ENCODE data around the gene CENPN. TPM values are rescaled to one million over a fixed set of nuclear protein-coding genes. Genes with fewer than 3 reads are reported as not detected.
A peak's percentile ranks its signal among the peaks of the same experiment; 100 is the strongest.

The CENPN gene
- total RNA-seq, 1 donor from 2014 or later: 7.0 TPM

DNA sequence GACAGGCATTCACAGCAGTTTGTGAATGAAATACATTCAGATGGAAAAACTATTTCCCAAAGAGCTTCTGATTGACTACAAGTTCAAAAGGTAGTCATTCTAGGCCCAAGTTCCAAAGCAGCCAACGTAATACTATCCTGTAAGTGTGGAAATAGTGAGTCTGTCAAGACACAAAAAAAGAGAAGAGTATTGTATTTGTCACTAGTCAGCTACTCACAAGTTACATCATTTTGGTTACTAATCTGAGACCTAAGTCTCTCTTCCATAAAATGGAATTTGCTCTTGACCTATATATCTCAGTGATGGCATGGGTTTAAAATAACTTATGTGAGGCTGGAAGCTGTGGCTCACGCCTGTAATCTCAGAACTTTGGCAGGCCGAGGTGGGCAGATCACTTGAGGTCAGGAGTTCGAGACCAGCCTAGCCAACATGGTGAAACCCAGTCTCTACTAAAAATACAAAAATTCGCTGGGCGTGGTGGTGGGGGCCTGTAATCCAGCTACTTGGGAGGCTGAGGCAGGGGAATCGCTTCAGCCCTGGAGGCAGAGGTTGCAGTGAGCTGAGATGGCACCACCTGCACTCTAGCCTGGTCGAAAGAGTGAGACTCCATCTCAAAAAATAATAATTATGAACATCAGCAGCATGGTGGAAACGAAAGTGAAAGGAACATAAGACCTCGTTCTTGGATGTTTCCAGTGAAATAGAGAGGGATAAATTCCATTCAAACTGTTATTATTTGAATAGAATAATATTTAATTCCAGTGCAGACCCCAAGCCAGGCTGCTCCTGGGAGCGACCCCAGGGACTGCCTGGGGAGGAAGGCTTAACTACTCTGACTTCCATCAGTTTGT lies 3.2 kb upstream of the CENPN start:
- no peaks in the 10 kb centered on the region for H3K36me3 ChIP-seq (ENCODE audit: control insufficient read depth, insufficient read depth, low read length)
- no peak for DNase-seq (ENCODE audit: low read depth)
- no peaks in the 10 kb centered on the region for H3K27me3 ChIP-seq (ENCODE audit: control insufficient read depth, insufficient read depth, low read length)
- TF ChIP-seq, protein P1, sequence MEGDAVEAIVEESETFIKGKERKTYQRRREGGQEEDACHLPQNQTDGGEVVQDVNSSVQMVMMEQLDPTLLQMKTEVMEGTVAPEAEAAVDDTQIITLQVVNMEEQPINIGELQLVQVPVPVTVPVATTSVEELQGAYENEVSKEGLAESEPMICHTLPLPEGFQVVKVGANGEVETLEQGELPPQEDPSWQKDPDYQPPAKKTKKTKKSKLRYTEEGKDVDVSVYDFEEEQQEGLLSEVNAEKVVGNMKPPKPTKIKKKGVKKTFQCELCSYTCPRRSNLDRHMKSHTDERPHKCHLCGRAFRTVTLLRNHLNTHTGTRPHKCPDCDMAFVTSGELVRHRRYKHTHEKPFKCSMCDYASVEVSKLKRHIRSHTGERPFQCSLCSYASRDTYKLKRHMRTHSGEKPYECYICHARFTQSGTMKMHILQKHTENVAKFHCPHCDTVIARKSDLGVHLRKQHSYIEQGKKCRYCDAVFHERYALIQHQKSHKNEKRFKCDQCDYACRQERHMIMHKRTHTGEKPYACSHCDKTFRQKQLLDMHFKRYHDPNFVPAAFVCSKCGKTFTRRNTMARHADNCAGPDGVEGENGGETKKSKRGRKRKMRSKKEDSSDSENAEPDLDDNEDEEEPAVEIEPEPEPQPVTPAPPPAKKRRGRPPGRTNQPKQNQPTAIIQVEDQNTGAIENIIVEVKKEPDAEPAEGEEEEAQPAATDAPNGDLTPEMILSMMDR (IDR thresholded peaks at IDR 0.05; ENCODE audit: insufficient read depth, low read length, poor library complexity, severe bottlenecking): no peak
- no peak overlapping the region for H3K4me3 ChIP-seq (ENCODE audit: low read depth, low read length)

DNA sequence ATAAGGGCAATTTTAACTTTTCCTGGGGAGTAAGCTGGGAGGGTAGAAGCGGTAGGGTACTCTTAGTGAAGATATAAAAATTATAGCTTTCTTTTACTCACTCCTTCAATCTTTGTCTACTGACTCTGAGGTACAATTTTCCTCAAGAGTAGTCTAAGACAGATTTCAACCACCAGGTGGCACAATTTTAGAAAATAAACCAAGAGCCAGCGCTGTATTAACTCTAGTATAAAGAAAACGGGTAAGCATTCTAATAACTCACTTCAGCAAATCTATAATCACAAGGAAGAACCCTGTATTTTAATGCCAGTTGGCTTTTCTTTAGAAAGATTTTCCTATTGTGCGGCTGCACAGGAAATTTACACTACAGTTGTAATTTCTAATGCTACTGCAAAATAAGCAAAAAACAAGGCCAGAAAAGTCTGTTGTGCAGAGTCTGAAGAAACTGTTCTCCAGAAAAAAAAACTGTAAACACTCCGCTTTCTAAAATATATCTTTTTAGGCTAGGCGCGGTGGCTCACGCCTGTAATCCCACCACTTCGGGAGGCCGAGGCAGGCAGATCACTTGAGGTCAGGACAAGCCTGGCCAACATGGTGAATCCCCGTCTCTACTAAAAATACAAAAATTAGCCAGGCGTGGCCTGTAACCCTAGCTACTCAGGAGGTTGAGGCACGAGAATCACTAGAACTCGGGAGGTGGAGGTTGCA lies 2.2 kb upstream of the CENPN start:
- TF ChIP-seq, protein P1 (IDR thresholded peaks at IDR 0.05; ENCODE audit: insufficient read depth, low read length, poor library complexity, severe bottlenecking): peak; percentile 59

DNA sequence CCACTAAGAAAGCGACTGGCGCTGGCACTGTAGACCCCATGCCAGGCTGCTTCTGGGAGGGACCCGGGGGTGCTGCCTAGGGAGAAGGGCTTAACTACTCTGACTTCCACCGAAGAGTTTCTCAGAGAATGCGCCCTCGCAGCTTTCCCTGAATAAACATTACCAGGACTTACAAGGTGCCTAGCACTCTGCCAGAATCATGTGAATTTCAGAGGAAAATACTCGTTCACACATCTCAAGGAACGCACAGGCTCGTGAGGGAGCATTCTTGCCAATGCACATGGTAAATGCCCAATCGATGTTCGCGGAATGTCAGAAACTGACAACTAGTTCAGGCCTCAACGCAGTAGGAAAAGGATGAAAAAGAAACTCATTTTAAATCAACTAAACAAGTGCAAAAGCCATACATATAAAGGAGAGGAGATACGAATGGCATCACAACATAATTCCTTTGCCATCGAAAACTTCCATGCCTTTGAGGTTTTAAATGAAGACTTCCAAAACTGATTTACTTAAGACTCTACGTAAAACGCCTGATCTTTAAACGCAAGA lies 1.3 kb upstream of the CENPN start:
- no peaks in the 10 kb centered on the region for H3K27me3 ChIP-seq (ENCODE audit: control insufficient read depth, insufficient read depth, low read length)
- H3K4me3 ChIP-seq (ENCODE audit: low read depth, low read length): peak overlapping the region; percentile 66
- no peaks in the 10 kb centered on the region for H3K36me3 ChIP-seq (ENCODE audit: control insufficient read depth, insufficient read depth, low read length)
- TF ChIP-seq, protein P1 (IDR thresholded peaks at IDR 0.05; ENCODE audit: insufficient read depth, low read length, poor library complexity, severe bottlenecking): no peak
- DNase-seq (ENCODE audit: low read depth): no peak

More for the DNA sequence above, 2.2 kb upstream of the CENPN start:
- H3K4me3 ChIP-seq (ENCODE audit: low read depth, low read length): peak overlapping the region; percentile 66
- no peak for DNase-seq (ENCODE audit: low read depth)
- no peaks in the 10 kb centered on the region for H3K27me3 ChIP-seq (ENCODE audit: control insufficient read depth, insufficient read depth, low read length)
- no peaks in the 10 kb centered on the region for H3K36me3 ChIP-seq (ENCODE audit: control insufficient read depth, insufficient read depth, low read length)

GRCh38 chr16:81006211-81006812 lies 702 bp upstream of the CENPN start:
- DNase-seq (ENCODE audit: low read depth): no peak
- Histone ChIP-seq H3K27me3 (ENCODE audit: control insufficient read depth, insufficient read depth, low read length) (no peaks in the 10 kb centered on the region), H3K36me3 (ENCODE audit: control insufficient read depth, insufficient read depth, low read length) (no peaks in the 10 kb centered on the region), H3K4me3 (ENCODE audit: low read depth, low read length) (peak overlapping the region; percentile 66)
- TF ChIP-seq, protein P1 (IDR thresholded peaks at IDR 0.05; ENCODE audit: insufficient read depth, low read length, poor library complexity, severe bottlenecking): no peak

GRCh38 chr16:81008505-81008789 lies 1.4 kb downstream of the CENPN start:
- Histone ChIP-seq H3K27me3 (ENCODE audit: control insufficient read depth, insufficient read depth, low read length) (no peaks in the 10 kb centered on the region), H3K4me3 (ENCODE audit: low read depth, low read length) (peak overlapping the region; percentile 66), H3K36me3 (ENCODE audit: control insufficient read depth, insufficient read depth, low read length) (no peaks in the 10 kb centered on the region)
- TF ChIP-seq, protein P1 (IDR thresholded peaks at IDR 0.05; ENCODE audit: insufficient read depth, low read length, poor library complexity, severe bottlenecking): no peak
- DNase-seq (ENCODE audit: low read depth): no peak

Data from kidney epithelial cell (primary cell).